Measurements from ENCODE around the gene SPR. TPM values are rescaled to one million over a fixed set of nuclear protein-coding genes. Genes with fewer than 3 reads are reported as not detected.

The SPR gene
- polyA plus RNA-seq, 1 of the 3 experiments (the other 2 are of a cell fraction) = 25.7 TPM

GRCh38 chr2:72887740-72888437 is 681 bp downstream of the SPR start (continued):
- TF ChIP-seq, protein P1, sequence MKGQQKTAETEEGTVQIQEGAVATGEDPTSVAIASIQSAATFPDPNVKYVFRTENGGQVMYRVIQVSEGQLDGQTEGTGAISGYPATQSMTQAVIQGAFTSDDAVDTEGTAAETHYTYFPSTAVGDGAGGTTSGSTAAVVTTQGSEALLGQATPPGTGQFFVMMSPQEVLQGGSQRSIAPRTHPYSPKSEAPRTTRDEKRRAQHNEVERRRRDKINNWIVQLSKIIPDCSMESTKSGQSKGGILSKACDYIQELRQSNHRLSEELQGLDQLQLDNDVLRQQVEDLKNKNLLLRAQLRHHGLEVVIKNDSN (IDR thresholded peaks at IDR 0.05; ENCODE audit: borderline replicate concordance, low read depth) = no peak
- TF ChIP-seq USF2 (IDR thresholded peaks at IDR 0.05; ENCODE audit: borderline replicate concordance, low read depth, low read length) (no peak), SIN3A (IDR thresholded peaks at IDR 0.05; ENCODE audit: borderline replicate concordance, low read depth, low read length) (peak; percentile 79; the same call in 1 of the 2 replicates), RAD21 (IDR thresholded peaks at IDR 0.05; ENCODE audit: low read length) (peak; percentile 47; the same call in 1 of the 2 replicates), TCF12 (IDR thresholded peaks at IDR 0.05) (no peak), JUND (IDR thresholded peaks at IDR 0.05) (no peak), ZBTB33 (IDR thresholded peaks at IDR 0.05; ENCODE audit: borderline replicate concordance, low read depth) (no peak), ELF1 (IDR thresholded peaks at IDR 0.05) (peak; percentile 85)

GRCh38 chr2:72888438-72889202 is 1.4 kb downstream of the SPR start:
- Histone ChIP-seq H3K36me3 (replicated peaks in 1 of 2; ENCODE audit: control insufficient read depth in 1 of 2, insufficient read depth in 2 of 2, low read length in 1 of 2) (peaks cover 0 to 12% of the 10 kb centered on the region in 2 experiments), H3K9ac (no peak overlapping the region), H3F3A (replicated peaks; ENCODE audit: insufficient read depth) (peaks cover 3% of the 10 kb centered on the region), H3K9me3 (no peaks in the 10 kb centered on the region), H3K79me2 (ENCODE audit: insufficient read depth) (no peaks in the 10 kb centered on the region), H3K4me2 (peak overlapping the region; percentile 99), H3K27ac (ENCODE audit: low read depth in 2 of 2, low read length in 1 of 2) (no peak overlapping the region), H2AFZ (ENCODE audit: low read depth) (no peak overlapping the region), H4K20me1 (ENCODE audit: insufficient read depth) (peaks cover 6% of the 10 kb centered on the region; the same call in 1 of the 2 replicates), H3K4me3 (ENCODE audit: low read depth in 2 of 2, low read length in 1 of 2) (peak overlapping the region in 1 of 2 experiments; percentile 95; a peak in 3 of 4 replicates), H3K4me1 (ENCODE audit: control insufficient read depth in 1 of 2, insufficient read depth in 2 of 2, low read depth in 1 of 2, low read length in 1 of 2) (peaks cover 6 to 12% of the 10 kb centered on the region in 2 experiments; a peak in 2 of 4 replicates), H3K9me2 (no peaks in the 10 kb centered on the region), H3K27me3 (ENCODE audit: insufficient read depth) (no peaks in the 10 kb centered on the region)
- ChIA-PET POLR2A (no interaction called here), CTCF (interaction anchor here (0.6 to 10.6 kb wide), 48 partner anchors 9 to 1361 kb away, joined by 3 to 173 read pairs (median 7); partner anchors contain the start of gene EMX1)
- TF ChIP-seq GATA2 (CRISPR knock-in tag; IDR thresholded peaks at IDR 0.05) (no peak), TAF1 (IDR thresholded peaks at IDR 0.05; ENCODE audit: borderline replicate concordance, low read depth, low read length) (no peak)
- WGBS (ENCODE audit: low lambda C conversion rate) = 70% methylated on average over 11 of the region's 11 CpGs
- DNase-seq = no peak
